Measurements from ENCODE around the gene FARP2.
"Not testable (repeated sequence)": the region's sequence is repeated elsewhere in the genome, so short reads cannot be mapped to it uniquely, and the experiment has no call there.

The FARP2 gene

DNA sequence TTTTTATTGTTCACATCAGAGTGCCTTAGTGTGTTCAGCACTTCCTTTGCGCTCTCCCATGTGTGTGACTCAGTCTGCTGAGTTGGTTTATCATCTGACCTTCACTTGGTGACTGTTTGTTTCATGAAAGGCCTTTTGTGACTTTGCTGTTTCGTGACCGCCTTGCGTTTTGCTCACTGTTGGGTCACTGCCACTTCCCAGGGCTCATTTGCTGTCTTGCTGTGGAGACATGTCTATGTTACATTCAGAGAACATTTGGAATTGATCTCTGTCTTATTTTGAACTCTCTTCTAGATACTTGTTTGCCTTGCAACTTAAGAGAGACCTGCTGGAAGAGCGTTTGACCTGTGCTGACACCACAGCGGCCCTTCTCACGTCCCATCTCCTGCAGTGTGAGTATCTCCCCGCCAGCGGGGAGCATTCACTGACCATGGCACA is 54.7 kb downstream of the FARP2 start:
- no peak for DNase-seq (ENCODE audit: low read depth in 2 of 2)

DNA sequence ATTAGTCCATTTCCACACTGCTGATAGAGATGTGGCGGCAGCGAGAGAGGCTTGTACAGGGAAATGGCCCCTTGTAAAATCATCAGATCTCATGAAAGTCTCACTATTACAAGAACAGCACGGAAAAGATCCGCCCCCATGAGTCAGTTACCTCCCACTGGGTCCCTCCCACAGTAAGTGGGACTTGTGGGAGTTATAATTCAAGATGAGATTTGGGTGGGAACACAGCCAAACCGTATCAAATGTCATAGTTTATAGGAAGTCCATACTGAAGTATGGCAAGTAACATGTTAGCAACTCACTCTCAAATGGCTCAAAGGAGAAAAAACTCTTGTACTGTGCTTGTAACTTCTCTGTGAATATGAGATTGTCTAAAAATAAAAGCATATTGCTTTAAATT is 56.1 kb downstream of the FARP2 start:
- DNase-seq (ENCODE audit: low read depth in 2 of 2), result no peak

DNA sequence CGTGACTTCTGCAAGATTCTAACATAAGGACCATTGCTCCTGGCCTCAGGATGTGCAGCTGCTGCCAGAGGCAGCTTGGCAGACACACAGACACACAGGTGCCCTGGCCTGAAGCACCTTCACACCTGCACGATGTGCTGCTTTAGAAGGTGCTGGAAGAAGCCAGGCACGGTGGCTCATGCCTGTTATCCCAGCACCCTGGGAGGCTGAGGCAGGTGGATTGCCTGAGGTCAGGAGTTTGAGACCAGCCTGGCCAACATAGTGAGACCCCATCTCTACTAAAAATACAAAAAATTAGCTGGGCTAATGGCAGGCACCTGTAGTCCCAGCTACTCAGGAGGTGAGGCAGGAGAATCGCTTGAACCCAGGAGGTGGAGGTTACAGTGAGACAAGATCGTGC is 57.4 kb downstream of the FARP2 start:
- DNase-seq (ENCODE audit: low read depth in 2 of 2), result not testable (repeated sequence)

DNA sequence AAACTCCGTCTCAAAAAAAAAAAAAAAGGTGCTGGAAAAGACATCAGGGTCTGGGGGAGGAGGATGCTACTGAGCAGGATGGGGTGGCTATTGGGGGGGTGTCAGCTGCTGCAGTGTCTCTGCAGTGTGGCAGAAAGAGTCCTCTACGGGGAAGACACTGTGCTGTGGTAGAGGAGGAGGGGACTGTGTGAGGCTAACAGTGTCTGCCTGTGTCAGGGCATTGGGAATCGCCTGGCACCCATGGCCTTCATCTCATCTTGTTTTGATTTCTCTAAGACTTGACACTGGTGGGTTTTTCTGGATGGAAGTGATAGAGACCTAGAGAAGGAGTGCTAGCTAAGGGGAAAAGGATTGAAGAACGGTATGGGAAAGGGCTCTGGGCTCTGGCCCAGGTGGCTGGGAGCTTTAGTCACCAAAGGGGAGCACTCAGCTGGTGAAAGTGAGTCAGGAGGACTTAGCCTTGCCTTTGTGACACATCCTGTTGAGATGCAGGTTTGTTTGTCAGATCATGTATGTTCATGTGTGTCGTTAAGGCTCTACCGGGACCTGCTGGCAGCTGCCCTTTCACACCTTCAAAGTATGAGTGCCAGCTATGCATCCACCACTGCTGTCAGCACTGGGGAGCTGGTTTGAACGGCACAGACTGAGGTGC is 58.0 kb downstream of the FARP2 start:
- DNase-seq (ENCODE audit: low read depth in 2 of 2), result no peak

DNA sequence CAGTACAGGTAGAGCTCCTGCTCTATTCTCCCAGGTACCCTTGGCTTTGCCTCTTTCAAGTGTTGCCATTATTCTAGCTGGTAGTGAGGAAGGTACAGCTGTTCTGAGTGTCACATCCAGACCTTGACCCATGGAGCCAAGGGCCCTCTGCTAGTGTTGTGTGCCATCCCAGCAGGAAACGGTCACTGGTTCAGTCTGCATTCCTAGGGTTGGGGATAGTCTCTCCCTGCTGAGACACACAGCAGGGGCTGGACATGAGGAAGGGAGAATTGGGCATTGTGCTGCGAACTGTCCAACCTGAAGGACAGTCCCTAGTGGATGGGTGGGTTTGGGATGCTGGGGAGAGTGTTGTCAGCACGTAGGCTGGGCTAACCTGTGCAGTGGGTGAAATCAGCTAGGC is 59.1 kb downstream of the FARP2 start:
- DNase-seq (ENCODE audit: low read depth in 2 of 2), result no peak

DNA sequence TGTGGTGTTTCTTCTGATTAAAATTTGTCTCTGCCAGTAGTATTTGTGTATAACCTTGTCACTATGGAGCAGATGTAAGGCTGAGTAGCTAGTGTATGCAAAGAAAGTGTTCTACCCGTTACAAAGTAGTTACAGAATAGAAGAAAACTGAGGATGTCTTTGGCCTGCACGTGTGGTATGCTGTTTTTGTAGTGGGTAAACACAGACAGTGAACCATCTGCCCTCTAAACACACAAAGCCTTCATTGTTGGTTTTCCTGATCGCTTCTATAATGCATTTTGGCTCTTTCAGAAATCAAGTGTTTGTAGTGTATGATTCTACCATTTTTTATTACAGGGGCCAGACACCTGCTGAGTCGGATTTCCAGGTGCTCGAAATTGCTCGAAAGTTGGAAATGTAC is 61.5 kb downstream of the FARP2 start:
- DNase-seq (ENCODE audit: low read depth in 2 of 2), result no peak

DNA sequence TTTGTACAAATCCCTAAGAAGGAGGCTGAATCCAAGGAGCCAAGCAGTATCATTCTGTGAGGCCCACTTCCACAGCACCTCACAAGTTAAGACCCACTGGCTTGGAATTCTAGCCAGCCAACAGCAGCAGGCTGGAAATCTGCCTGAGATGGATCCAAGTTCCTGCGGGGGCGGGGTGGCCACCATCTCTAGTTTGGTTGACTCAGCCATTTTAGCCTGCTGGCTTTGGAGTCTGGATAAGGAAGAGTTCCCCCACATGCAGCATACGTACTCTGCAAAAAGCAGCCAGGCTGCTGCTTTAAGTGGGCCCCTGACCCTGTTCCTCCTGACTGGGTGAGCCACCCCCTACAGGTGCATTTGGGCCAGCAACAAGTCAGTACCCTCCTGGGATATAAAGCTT is 65.2 kb downstream of the FARP2 start:
- no peak for DNase-seq (ENCODE audit: low read depth in 2 of 2)

DNA sequence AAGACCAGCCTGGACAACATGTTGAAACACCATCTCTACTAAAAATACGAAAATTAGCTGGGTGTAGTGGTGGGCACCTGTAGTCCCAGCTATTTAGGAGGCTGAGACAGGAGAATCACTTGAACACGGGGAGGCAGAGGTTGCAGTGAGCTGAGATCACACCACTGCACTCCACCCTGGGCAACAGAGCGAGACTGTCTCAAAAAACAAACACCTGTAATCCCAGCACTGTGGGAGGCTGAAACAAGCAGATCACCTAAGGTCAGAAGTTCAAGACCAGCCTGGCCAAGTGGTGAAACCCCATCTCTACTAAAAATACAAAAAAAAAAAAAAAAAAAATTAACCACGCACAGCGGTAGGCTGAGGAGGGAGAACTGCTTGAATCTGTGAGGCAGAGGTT is 65.9 kb downstream of the FARP2 start:
- DNase-seq (ENCODE audit: low read depth in 2 of 2), result not testable (repeated sequence)

DNA sequence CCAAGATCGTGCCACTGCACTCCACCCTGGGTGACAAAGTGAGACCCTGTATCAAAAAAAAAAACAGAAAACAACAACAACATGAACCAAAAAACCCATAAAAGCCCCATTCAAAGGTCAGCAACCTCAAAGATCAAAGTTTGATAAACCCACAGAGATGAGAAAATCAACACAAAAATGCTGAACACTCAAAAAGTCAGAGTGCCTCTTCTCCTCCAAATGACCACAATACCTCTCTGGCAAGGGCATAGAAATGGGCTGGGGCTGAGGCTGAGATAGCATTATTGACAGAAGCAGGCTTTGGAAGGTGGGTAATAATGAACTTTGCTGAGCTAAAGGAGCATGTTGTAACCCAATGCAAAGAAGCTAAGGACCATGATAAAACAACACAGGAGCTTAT is 66.3 kb downstream of the FARP2 start:
- DNase-seq (ENCODE audit: low read depth in 2 of 2), result no peak

DNA sequence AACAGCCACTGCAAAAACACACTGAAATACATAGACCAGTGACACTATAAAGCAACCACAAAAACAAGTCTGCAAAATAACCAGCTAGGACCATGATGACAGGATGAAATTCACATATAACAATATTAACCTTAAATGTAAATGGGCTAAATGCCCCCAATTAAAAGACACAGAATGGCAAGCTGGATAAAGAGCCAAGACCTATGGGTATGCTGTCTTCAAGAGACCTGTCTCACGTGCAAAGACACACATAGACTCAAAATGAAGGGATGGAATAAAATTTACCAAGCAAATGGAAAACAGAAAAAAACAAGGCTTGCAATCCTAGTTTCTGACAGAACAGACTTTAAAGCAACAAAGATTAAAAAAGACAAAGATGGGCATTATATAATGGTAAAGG is 67.4 kb downstream of the FARP2 start:
- DNase-seq (ENCODE audit: low read depth in 2 of 2), result not testable (repeated sequence)

DNA sequence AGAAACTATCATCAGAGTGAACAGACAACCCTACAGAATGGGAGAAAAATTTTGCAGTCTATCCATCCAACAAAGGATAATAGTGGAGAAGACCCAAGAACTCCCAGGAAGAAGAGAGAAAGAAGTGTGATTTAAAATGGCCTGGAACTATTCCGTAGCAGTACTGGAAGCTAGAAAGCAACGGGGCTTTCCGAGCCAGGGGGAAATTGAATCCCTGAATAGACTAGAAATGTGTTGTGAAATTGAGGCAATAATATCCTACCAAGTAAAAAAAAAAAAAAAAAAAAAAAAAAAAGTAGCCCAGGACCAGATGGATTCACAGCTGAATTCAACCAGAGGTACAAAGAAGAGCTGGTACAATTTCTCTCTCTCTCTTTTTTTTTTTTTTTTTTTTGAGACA is 69.3 kb downstream of the FARP2 start:
- DNase-seq (ENCODE audit: low read depth in 2 of 2), result no peak

DNA sequence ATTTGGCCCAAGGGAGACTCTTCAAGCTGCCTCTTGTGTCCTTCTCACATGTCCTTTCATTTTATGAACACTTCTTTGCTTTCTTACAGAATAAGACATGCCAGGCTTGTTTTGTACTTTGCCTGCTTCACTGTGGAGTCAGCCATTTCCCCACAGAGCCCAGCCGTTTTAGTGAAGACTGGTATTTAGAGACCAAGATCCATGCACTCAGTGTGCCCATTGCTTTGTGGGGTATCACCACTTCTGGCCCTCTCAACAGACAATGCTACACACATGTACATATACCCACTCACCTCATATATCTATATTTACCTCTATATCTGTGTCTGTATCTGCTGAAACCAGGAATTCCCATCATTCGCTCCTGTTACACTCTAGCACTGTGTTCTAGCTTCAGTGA is 74.1 kb downstream of the FARP2 start:
- no peak for DNase-seq (ENCODE audit: low read depth in 2 of 2)

DNA sequence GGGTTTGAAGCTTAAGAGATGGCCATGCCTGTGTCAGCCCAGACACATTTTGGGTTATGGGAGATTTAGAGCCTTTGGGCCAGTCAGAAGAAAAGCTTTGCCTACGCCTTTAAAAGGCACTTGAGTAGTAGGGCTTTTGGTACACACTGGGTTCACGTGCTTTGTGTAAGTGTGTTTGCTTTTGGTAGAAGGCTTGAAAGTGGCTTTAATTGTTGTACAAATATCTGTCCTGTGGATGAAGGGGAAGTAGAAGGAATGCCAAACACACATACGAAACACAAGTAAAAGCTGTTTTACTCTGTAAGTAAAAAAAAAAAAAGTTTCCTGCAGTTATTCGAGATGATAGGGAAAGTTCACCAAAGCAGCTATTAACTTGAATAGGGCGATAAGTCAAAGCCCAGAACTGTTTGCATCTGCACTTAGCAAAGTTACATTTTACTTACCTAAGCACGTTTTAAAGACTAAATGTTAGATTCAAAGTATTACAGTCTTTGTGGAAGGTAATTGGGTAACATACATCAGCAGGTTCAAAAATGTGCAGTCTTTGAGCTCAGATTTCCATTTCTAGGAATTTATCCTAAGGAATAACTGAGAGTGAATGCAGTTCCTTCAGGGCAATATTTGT is 76.9 kb downstream of the FARP2 start:
- DNase-seq (ENCODE audit: low read depth in 2 of 2), result no peak

DNA sequence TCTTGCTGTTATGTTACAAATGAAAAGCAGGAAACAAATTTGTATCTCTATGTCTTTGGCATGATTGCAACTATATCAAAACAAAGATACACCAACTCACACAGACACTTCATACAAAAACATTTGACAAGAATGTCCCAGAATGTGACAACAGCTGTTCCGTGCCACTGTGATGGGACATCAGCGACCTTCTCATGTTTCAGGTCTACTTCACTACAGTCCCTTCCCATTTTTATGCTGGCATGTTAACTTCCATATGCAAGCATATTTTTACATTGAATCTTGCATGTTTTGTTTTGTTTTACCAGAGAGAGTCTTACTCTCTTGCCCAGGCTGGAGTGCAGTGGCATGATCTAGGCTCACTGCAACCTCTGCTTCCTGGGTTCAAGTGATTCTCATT is 81.1 kb downstream of the FARP2 start:
- DNase-seq (ENCODE audit: low read depth in 2 of 2), result no peak

DNA sequence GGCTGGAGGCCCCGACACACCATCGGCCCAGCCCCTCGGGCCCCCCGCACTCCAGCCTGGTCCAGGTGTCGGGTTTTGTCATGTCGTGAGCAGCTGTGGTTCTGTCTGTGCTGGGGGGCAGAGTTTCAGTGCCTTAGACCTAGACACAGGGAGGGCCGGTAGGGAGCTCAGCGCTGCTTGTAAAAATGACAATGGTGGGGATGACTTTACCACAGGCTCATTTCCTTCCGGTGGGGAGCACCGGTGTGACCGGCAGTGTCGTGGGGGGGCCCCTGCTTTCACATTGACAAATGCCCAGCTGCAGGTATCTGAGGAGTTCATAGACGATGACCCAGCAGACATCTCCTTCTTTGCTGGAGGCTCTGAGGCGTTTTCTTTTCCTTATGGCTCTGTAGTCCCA is 85.4 kb downstream of the FARP2 start:
- no peak for DNase-seq (ENCODE audit: low read depth in 2 of 2)

DNA sequence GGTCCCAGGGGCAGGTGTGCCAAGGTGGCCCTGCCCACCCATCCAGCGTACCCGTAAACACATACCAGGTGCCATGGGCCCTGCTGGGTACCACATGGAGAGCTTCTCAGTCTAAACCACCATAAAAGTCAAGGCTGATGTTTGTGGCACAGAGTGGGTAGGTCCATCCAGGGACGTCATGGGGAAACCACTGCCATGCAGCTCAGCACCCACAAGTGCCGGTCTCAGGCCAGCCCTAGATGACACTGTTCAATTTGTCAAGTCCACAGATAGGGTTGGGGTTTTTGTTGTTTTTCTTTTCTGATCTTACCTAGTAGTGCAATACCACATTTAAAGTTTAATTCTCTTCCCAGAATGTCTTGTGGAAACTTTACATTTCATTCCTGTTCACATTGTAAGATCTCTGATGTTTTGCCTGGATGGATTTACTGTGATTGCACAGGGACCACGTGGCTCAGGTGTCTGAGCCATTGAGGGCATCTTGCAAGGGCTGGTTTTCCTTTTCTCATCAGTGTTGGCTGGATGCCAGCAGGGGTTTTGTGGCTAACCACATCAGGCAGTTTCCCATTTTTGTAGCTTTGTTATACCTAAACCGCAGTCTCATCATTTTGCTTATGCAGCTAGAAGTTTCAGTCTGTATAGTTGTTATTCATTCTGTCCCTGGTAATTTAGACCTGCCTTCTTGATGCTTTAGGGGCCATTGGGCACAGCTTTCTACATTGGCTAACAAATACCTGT is 87.6 kb downstream of the FARP2 start:
- peak; percentile 90 to 91 for DNase-seq (ENCODE audit: low read depth in 2 of 2)

DNA sequence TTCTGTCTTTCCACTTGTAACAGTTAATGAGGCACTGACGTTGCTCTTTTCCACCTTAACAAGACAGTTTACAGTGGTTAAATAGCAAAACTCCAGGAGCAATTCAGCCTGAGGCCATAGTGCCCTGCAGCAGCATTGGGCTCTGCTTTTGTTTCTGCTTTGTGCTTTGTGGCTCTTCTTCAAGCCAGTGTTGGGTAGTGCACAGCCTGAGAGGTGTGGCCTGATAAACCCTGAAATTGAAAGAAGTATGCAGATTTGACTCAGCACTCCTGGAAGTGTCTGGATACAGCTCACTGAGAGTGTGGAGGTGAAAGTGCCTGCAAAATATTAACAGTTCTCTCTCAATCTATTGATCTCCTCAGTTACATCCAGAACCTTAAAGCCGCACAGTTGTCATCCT is 89.3 kb downstream of the FARP2 start:
- DNase-seq (ENCODE audit: low read depth in 2 of 2), result peak in 1 of 2 donors; percentile 4

DNA sequence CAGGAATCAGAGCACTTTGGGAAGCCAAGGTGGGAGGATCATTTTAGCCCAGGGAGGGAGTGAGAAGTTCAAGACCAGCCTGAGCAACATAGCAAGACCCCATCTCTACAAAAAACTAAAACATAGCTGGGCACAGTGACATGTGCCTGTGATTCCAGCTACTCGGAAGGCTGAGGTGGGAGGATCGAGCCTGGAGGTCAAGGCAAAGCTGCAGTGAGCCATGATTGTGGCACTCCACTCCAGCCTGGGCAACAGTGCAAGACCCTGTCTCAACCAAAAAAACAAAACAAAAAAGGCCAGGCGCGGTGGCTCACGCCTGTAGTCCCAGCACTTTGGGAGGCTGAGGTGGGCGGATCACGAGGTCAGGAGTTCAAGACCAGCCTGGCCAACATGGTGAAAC is 94.0 kb downstream of the FARP2 start:
- not testable (repeated sequence) for DNase-seq (ENCODE audit: low read depth in 2 of 2)

DNA sequence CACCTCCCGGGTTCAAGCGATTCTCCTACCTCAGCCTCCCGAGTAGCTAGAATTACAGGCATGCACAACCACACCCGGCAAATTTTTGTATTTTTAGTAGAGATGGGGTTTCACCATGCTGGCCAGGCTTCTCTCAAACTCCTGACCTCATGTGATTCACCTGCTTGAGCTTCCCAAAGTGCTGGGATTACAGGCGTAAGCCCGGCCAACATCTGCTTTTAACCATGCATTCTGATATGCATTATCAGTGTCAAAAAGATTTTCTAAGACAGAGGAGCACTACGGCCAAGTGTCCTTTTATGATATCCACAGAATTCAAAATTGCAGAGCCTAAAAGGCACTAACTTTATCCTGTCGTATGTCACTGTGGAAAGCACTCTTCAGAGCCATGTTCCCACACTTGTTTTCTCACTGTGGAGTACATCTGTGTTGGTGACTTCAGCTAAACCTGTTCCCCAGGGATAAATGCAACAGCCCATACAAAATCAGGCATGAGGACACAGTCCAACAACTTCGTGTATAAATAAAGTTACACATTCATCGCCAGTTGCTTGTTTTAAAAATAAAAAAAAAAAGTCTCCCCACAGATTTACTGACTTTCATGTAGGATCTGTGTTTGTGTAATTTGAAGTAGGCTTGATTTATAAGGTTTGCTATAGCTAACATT is 95.9 kb downstream of the FARP2 start:
- DNase-seq (ENCODE audit: low read depth in 2 of 2), result no peak

DNA sequence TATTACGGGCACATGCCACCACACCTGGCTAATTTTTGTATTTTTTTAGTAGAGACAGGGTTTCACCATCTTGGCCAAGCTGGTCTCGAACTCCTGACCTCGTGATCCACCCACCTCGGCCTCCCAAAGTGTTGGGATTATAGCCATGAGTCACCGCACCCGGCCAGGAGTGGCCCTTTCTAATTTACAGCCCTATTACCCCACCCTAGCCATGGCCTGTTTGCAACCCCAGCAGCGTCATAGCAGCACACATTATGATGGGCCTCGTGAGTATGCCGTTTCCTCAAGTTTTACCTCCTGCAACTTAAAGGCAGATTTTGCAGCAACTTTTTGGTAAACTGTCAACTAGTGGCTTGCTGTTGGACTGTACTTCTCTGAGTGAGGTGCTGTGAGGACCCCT is 97.8 kb downstream of the FARP2 start:
- not testable (repeated sequence) for DNase-seq (ENCODE audit: low read depth in 2 of 2)

DNA sequence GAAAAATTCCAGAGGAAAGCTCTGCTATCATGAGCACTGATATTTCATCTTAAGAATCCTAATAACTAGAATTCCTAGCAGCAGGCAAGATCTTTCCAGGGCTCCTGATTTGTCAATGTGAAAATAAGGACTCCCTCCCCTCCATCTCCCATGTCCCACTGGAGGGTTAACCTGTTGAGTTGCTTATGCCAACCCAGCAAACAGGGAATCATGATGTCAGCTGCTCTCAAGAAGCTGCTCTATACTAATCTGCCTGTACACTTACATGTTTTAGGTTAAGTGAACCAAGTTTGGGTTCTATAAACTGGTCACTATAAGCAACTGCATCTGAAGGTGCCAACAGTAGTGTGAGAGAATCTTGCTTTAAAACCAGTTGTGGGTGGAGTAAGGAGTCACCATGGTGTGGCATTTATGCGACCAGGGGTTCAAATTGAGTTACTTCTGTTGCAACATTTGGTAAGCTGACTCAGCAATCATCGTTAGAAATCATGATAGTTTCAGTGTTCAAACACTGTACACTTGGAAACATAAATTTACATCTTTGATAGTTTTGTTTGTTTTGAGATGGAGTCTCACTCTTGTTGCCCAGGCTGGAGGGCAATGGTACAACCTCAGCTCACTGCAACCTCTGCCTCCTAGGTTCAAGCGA is 98.9 kb downstream of the FARP2 start:
- DNase-seq (ENCODE audit: low read depth in 2 of 2), result no peak

DNA sequence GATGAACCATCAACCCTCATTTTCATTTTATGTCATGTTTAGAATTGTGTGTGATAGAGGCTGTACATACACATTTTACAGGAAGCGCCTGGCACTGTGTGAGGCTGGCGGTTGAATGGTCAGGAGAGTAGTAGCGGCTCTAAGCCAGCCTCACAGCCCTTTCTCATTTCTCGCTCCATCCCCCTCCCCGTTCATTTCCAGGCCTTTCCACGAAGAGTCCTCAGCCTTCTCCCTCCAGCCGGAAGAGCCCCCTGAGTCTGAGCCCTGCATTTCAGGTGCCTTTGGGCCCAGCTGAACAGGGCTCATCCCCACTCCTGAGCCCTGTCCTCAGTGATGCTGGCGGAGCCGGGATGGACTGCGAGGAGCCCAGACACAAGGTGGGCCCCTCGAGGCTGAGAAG is 100.5 kb downstream of the FARP2 start:
- DNase-seq (ENCODE audit: low read depth in 2 of 2), result no peak
